Left renal pelvis (tissue), 4 donors: ENCODE results near the gene SFTA2. TPM values are rescaled to one million over a fixed set of nuclear protein-coding genes. Genes with fewer than 3 reads are reported as not detected.
A peak's percentile ranks its signal among the peaks of the same experiment; 100 is the strongest.

Experiments
- DNase-seq, 4 donors: peaks; one replicate each; pipeline ENCODE4 v3.0.0-alpha.2; 2013; ENCODE audit warnings: low read depth in 4 of 4, low spot score in 3 of 4
- polyA plus RNA-seq, 4 donors: library from polyadenylated mRNA; unstranded; fragments of 120-200 nt; gene quantifications; one replicate each; pipeline ENCODE4 v1.2.1, GENCODE V29; 2013; ENCODE audit not compliant: insufficient read length in 4 of 4

The SFTA2 gene
- polyA plus RNA-seq, 4 donors: 0.16 to 1.0 (median 0.82) TPM

DNA sequence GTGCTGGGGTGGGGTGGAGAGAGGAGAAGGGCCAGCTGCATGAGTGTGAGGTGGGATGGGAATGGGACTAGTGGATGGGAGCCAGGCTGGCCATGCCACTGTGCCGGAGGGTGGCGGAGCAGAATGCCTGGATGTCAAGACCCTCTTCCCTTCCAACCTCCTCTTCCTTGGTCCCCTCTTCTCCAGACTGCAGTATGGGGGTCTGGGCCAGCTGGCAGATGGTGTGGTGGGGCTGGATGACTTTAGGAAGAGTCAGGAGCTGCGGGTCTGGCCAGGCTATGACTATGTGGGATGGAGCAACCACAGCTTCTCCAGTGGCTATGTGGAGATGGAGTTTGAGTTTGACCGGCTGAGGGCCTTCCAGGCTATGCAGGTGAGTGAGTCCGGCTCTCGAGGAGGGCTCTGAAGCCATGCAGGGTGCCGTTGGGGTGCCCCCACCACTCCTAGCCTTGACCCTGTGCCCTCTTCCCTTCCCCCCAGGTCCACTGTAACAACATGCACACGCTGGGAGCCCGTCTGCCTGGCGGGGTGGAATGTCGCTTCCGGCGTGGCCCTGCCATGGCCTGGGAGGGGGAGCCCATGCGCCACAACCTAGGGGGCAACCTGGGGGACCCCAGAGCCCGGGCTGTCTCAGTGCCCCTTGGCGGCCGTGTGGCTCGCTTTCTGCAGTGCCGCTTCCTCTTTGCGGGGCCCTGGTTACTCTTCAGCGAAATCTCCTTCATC, 40.0 kb downstream of the SFTA2 start:
- no peak for DNase-seq

- DNase-seq: no peak
Measured at GRCh38 chr6:30891450-30891723, 40.6 kb downstream of the SFTA2 start.

GRCh38 chr6:30890646-30891449, 41.1 kb downstream of the SFTA2 start:
- DNase-seq: no peak

GRCh38 chr6:30889921-30890645, 41.9 kb downstream of the SFTA2 start:
- DNase-seq: no peak

- no peak for DNase-seq
Measured at GRCh38 chr6:30889496-30889885, 42.5 kb downstream of the SFTA2 start.

DNA sequence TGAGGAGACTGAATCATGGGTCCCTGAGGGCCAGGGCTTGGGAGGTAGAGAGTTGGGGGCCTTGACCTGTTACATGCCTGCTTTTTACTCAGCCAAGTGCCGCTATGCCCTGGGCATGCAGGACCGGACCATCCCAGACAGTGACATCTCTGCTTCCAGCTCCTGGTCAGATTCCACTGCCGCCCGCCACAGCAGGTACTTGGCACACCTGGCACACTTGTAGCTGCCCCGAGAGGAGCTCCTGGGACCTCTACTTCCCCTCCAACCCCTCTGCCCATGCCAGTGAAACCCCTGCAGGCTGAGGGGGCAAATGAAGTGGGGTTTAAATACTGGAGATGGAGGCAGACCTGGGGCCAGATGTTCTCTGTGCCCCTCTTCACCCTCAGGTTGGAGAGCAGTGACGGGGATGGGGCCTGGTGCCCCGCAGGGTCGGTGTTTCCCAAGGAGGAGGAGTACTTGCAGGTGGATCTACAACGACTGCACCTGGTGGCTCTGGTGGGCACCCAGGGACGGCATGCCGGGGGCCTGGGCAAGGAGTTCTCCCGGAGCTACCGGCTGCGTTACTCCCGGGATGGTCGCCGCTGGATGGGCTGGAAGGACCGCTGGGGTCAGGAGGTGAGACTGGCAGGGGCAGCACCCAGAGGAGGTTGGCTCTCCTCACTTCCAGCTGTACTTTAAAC, 43.0 kb downstream of the SFTA2 start:
- no peak for DNase-seq

DNA sequence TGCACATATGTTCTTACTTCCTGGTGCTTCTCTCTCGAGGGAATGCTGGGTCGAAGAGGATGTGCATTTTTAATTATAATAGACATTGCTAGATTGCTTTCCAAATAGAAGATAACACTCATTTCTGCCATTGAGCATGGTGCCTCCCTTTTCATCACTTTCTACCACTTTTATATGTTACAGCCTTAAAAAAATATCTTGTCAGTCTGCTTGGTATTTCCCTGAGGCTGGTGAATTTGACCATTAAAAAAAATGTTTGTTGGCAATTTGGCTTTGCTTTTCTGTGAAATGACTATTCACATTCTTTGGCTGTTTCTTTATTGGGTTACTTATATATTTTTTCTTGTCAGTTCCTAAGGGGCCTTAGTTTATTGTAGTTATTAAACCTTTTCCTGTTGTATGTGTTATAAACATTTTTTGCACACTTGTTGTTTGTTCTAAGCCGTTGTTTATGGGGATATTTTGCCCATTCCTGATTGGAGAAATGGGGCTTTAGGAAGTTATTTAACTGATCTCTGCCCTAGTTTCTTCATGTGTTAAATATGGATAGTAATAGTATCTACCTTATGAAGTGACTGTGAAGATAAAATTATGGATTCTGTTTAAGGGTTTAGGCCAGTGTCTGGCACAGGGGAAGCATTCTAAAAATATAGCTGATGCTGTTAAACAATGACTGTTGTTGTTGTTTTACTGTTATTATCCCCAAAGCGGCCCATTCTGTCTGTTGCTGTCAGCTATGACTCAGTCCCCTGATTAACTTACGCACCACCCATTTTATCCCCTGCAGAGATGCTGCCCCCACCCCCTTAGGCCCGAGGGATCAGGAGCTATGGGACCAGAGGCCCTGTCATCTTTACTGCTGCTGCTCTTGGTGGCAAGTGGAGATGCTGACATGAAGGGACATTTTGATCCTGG, 43.8 kb downstream of the SFTA2 start:
- no peak for DNase-seq

GRCh38 chr6:30886897-30887255, 45.1 kb downstream of the SFTA2 start:
- DNase-seq: no peak

DNA sequence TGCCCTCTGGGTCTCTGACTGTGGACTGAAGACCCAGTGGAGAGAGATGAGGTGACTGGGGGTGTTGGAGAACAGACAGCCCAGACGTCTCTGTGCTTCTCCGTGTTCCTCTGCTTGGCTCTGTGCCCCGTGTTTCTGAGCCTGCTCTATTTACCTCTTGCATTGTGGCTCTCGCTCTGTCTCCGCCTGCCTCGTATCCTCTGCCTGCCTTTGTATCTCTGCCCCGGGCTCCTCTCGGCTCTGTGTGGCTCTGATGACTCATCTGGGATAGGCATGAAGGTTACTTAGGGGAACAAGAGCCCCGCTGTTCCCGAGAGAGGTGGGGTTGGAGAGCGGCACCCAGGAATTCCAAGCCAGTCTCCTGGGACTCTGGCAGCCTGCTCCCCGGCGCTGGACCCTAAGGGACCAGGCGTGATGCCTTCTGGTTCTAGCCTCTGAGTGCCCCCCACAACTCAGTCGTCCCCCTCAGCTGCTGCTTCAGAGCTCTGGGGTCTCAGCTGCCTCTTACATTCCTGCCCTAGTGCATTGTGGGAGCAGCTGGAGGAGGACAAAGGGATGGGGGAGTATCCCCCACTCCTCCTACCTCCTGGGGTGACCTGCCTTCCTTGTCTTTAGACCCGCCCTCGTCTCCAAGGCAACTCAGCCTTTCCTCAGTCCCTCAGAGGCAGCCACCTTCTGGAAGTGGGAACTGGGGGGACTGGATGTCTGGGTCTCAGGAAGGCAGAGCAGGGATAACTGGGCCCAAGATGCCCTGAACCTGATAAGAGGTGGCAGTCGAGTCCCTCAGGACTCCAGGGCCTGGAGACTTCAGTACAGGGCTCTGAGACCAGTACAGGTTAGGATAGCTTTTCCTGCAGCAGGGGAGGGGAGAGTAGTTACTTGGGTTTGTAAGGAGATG, 45.7 kb downstream of the SFTA2 start:
- peak in 1 of 4 donors; percentile 63 for DNase-seq

DNA sequence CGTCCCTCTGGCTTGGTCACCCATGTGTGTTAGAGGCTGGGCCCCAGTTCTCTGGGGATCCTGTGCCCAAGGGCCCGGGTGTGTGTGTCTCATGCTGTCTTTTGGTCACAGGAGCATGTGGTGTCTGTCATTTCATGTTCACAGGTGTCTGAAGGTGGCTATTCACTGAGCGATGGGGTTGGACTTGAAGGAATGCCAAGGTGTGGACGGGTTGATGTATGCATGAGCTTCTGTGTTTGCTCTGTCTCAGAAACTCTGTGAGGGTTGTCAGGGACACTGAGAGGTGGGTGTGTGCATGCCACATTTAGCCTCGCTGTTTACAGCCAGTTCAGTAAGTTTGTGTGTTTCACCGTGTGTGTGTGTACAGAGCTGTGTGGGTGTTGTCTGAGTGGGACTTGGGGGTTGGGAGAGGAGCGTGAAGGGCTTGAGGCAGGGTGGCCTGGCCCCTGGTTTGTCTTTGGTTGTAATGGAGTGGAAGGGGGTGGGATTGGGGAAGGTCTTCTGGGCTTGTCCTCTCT, 46.4 kb downstream of the SFTA2 start:
- DNase-seq: no peak

- no peak for DNase-seq
Measured at GRCh38 chr6:30884521-30885480, 47.2 kb downstream of the SFTA2 start.

- no peak for DNase-seq
Measured at GRCh38 chr6:30883685-30884520, 48.1 kb downstream of the SFTA2 start, which contains the start of gene DDR1. TSS of gene DDR1 (plus strand) at chr6:30884519. CDS start at chr6:30888730, 4,211 bp downstream.

DNA sequence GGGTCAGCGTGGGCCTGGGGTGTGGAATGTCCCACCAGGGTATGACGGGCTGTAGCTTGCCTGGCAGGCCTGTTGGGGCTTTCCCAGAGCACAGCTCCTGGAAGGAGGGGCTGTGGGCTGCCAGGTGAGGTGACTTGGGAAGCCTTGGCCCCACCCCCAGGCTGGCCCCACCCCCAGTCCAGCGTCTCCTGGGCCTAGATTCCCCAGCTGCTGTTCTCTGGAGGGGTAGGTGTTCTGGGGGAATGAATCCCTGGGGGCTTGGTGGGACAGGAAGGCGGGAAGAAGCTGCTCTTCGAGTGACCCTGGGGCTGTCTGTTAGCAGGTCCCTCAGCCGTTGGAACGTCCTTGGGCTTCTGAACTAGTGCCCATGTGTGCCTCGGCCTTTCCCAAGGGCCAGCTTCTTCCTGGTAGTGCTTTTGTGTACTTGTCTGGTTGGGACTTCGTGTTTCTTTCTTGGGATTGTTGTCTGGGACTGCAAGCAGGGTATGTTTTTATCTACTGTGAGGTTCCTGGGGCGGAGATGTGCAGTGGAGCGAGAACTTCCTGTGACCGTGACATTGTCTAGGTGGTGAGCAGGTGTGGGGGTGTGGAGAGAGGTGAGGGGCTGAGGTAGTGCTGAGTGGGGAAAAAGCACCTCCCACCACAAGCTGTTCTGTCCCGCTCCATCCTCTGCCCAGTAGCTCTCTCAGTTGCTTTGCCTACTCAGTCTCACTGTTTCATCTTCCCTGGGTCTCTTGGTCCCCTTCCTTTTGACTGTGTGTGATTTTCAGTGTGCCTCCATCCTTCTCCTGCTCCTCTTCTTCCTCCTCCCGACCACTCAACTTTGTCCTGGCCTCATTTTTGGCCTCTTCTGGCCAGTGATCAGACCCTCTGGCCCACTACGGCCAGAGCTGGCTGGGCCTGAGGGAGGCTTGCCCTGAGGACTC, 48.9 kb downstream of the SFTA2 start:
- DNase-seq: peak in 1 of 4 donors; percentile 48

DNA sequence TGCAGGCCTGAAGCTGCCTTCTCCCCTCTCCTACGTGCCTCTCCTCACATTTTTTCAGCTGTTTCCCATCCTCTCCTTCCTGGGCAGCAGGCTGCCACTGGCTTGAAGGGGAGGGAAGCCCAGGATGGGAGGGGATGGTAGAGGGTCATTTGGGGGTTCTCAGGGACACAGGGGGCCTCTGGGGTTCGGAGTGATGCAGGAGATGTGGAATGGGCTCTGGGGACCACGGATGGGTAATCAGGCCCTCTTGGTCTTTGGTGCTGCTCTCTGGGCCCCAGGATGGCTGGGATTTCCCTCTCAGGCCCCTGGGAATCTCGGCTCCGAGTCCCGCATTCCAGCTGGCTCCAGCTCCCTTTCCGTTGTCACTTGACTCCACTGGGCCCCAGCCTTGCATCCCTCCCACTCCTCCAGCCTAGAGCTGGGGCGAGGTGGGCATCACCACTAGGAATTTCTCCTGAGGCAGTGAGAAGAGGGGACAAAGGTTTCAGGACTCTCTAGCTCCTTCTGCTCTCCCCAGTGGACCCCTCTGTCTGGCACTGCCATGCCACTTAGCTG, 49.7 kb downstream of the SFTA2 start:
- no peak for DNase-seq
